ENCODE results near the gene APMAP. TPM values are rescaled to one million over a fixed set of nuclear protein-coding genes. Genes with fewer than 3 reads are reported as not detected.
A peak's percentile ranks its signal among the peaks of the same experiment; 100 is the strongest.

Gene APMAP
- total and polyA plus RNA-seq, 2 of the 13 experiments (the other 11 are each of a cell fraction or from before 2014, with no cell fraction given): 168 to 214 TPM

GRCh38 chr20:25039697-25040437, 47.3 kb upstream of the APMAP start:
- intact Hi-C loops (cut with micrococcal nuclease; ENCODE audit: unreplicated experiment) (no loop called here), in situ Hi-C loops (cut with HindIII; ENCODE audit: extremely low pct_ligation_motif_present, low pct_unique_long_range_greater_than_20kb) (no loop called here)
- H3K27me3 ChIP-seq (ENCODE audit: control insufficient read depth in 1 of 2, insufficient read depth in 2 of 2, low read length in 2 of 2): peaks cover 0 to 5% of the 10 kb centered on the region in 2 experiments; a peak in 1 of 5 replicates
- FAIRE-seq: no peak
- H4K20me1 ChIP-seq (ENCODE audit: insufficient read depth, low read length): no peaks in the 10 kb centered on the region
- H3K79me2 ChIP-seq (ENCODE audit: insufficient read depth, low read length): no peaks in the 10 kb centered on the region
- CTCF ChIA-PET (ENCODE audit: low intra/inter-chr PET ratio, low total read pairs): no interaction called here
- TF ChIP-seq PRDM15 (CRISPR knock-in tag; IDR thresholded peaks at IDR 0.05): peak; percentile 63
- no peak for TF ChIP-seq ZNF335 (CRISPR knock-in tag; IDR thresholded peaks at IDR 0.05)
- POLR2A ChIA-PET: interaction anchor here (1.2 kb wide), 1 partner anchor 15 kb away, joined by 4 read pairs; no protein-coding TSS in a partner anchor
- no peak overlapping the region for H3K9ac ChIP-seq (ENCODE audit: insufficient read depth, low read depth, low read length)
- H3K9me3 ChIP-seq (ENCODE audit: low read length): no peaks in the 10 kb centered on the region
- BruUV-seq (replicated peaks): no TSS peak
- no peak for DNase-seq (ENCODE audit: low spot score)
- no peak for ATAC-seq
- H3K36me3 ChIP-seq (replicated peaks in 1 of 2; ENCODE audit: control insufficient read depth in 1 of 2, insufficient read depth in 2 of 2, low read length in 2 of 2): no peaks in the 10 kb centered on the region
- no peak overlapping the region for H3K4me3 ChIP-seq (replicated peaks in 1 of 3; ENCODE audit: insufficient read depth in 1 of 3, low read depth in 2 of 3, low read length in 3 of 3)
- peaks cover 39% of the 10 kb centered on the region for H3K4me1 ChIP-seq (ENCODE audit: insufficient read depth, low read length)
- no peak overlapping the region for H3K4me2 ChIP-seq (ENCODE audit: low read depth, low read length)
- WGBS (ENCODE audit: low lambda C conversion rate): 58% methylated on average over 9 of the region's 9 CpGs
- no peak overlapping the region for H3K27ac ChIP-seq (ENCODE audit: extremely low read length, insufficient read depth, low read length)
- no peak overlapping the region for H2AFZ ChIP-seq (ENCODE audit: low read length)

- intact Hi-C loops (cut with micrococcal nuclease; ENCODE audit: unreplicated experiment) (no loop called here), in situ Hi-C loops (cut with HindIII; ENCODE audit: extremely low pct_ligation_motif_present, low pct_unique_long_range_greater_than_20kb) (no loop called here)
- peaks cover 0 to 5% of the 10 kb centered on the region in 2 experiments; a peak in 1 of 5 replicates for H3K27me3 ChIP-seq (ENCODE audit: control insufficient read depth in 1 of 2, insufficient read depth in 2 of 2, low read length in 2 of 2)
- no peak for DNase-seq (ENCODE audit: low spot score)
- H2AFZ ChIP-seq (ENCODE audit: low read length): no peak overlapping the region
- no peaks in the 10 kb centered on the region for H3K36me3 ChIP-seq (replicated peaks in 1 of 2; ENCODE audit: control insufficient read depth in 1 of 2, insufficient read depth in 2 of 2, low read length in 2 of 2)
- CTCF ChIA-PET (ENCODE audit: low intra/inter-chr PET ratio, low total read pairs): no interaction called here
- POLR2A ChIA-PET: interaction anchor here (1.2 kb wide), 1 partner anchor 16 kb away, joined by 4 read pairs; no protein-coding TSS in a partner anchor
- no peak overlapping the region for H3K27ac ChIP-seq (ENCODE audit: extremely low read length, insufficient read depth, low read length)
- WGBS (ENCODE audit: low lambda C conversion rate): 90% methylated on average over 4 of the region's 6 CpGs
- ATAC-seq: no peak
- no peak overlapping the region for H3K9ac ChIP-seq (ENCODE audit: insufficient read depth, low read depth, low read length)
- FAIRE-seq: no peak
- no peaks in the 10 kb centered on the region for H4K20me1 ChIP-seq (ENCODE audit: insufficient read depth, low read length)
- peaks cover 42% of the 10 kb centered on the region for H3K4me1 ChIP-seq (ENCODE audit: insufficient read depth, low read length)
- no peak overlapping the region for H3K4me3 ChIP-seq (replicated peaks in 1 of 3; ENCODE audit: insufficient read depth in 1 of 3, low read depth in 2 of 3, low read length in 3 of 3)
- H3K4me2 ChIP-seq (ENCODE audit: low read depth, low read length): no peak overlapping the region
- H3K79me2 ChIP-seq (ENCODE audit: insufficient read depth, low read length): no peaks in the 10 kb centered on the region
- H3K9me3 ChIP-seq (ENCODE audit: low read length): no peaks in the 10 kb centered on the region
- BruUV-seq (replicated peaks): no TSS peak
- TF ChIP-seq ZNF24 (IDR thresholded peaks at IDR 0.05): no peak
- TF ChIP-seq ZNF768 (CRISPR knock-in tag; IDR thresholded peaks at IDR 0.05): 0 out of 2 replicates have a peak, but pooled peaks have one; percentile 45
- TF ChIP-seq AGO2 (optimal IDR thresholded peaks at IDR 0.05; ENCODE audit: low read depth, low read length): peak; percentile 28
- TF ChIP-seq ZBTB4 (CRISPR knock-in tag; IDR thresholded peaks at IDR 0.05; ENCODE audit: borderline replicate concordance): no peak
- 0 out of 2 replicates have a peak, but pooled peaks have one; percentile 31 for TF ChIP-seq REL (CRISPR knock-in tag; conservative IDR thresholded peaks at IDR 0.05)
These were observed 46.1 kb upstream of the APMAP start for GRCh38 chr20:25038591-25039015.

Measured in HepG2 (cell line).